GM18499 (cell line): ENCODE results near the gene PWWP2B.
"Not testable (repeated sequence)": the region's sequence is repeated elsewhere in the genome, so short reads cannot be mapped to it uniquely, and the experiment has no call there.

Experiments
- ATAC-seq: cut with Tn5 transposase; IDR thresholded peaks from one replicate; pipeline ENCODE4 v1.9.1; 2021; ENCODE audit warnings: moderate number of reproducible peaks; ENCODE audit not compliant: insufficient read depth, unreplicated experiment

Gene PWWP2B

DNA sequence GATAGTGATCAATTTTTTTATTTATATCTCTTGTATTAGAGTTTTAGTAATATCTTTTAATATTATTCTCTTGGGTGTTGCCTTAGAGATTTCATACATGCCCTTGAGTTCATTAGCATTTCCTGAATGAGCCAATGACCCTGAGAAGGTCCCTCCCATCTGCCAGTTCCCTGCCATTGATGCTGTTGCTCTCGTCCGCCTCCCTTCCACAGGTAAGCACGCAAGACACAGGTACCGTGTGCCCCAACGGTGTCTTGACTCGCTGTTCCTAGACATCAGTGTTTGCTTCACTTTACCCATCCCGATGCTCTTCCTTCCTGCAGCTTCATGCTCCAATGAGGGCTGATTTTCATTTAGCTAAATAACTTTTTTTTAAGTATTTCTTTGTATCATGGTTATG lies 19.7 kb upstream of the PWWP2B start:
- ATAC-seq = no peak

DNA sequence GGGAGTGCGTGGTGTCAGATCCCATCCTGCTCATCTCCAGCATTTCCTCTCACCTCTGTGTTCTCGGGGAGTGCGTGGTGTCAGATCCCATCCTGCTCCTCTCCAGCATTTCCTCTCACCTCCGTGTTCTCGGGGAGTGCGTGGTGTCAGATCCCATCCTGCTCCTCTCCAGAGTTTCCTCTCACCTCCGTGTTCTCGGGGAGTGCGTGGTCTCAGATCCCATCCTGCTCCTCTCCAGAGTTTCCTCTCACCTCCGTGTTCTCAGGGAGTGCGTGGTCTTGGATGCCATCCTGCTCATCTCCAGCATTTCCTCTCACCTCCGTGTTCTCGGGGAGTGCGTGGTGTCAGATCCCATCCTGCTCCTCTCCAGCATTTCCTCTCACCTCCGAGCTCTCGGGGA lies 18.0 kb upstream of the PWWP2B start:
- not testable (repeated sequence) for ATAC-seq

GRCh38 chr10:132380986-132381385 lies 16.0 kb upstream of the PWWP2B start:
- ATAC-seq = not testable (repeated sequence)

DNA sequence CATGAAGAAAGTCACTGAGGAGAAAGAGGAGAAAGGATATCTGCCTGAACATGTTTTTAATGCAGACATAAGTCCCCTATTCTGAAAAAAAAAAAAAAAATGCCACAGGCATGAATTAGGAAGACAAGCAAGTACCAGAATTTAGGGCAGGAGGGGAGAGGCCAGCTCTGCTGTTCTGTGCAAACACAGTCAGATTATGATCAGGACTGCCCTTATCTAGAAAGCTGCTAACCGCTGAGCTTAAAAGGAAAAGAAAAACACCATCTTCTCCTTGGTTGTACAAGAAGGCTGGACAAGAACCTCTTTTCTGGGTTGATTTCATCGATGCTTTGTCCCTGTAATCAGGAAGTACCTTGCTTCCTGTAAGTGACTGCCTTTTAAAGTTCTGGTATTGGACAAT lies 15.3 kb upstream of the PWWP2B start:
- ATAC-seq = no peak

DNA sequence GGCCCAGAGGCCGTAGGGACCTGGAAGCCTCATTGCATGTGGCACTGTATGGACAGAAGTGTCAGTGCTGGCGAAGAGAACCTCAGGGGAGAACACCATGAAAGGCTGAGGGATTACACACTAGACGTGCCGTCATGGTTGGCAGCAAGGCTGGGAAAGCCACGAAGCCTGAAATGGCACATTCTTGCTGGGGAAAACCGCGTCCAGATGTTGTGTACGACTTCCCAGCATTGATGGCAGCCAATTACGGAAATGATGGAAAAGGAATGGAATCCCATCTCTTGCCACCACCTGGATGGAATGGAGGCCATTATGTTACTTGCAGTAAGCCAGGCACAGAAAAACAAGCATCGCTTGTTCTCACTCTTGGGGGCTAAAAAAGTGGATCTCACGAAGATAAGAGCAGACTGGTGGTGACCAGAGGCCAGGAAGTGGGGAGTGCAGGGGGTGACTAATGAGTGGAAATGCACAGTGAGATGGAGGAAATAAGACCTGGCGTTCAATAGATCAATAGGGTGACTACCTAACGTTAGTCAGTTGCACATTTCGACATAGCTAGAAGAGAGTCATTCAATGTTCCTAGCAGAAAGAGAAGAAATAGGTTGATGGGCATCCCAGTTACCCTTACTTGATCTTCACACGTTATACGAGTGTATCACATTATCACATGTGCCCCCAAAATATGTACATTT lies 14.6 kb upstream of the PWWP2B start:
- ATAC-seq = no peak

DNA sequence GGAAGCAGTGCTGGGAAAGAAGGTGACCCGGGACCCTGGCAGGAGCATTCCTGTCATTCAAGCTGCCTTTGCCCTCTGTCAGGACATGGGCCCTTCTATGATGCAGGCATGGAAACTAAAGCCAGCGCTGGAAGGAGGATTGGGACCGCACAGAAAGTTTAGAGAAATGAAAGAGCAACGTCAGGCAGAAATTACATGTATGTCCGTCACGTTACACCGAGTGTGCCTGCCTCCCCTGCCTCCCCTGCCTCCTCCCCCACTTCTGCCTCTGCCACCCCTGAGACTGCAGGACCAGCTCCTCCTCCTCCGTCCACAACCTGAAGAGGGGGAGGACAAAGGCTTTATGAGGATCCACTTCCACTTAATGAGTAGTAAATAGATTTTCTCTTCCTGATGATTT lies 13.9 kb upstream of the PWWP2B start:
- ATAC-seq = no peak

- no peak for ATAC-seq
Observed at GRCh38 chr10:132383751-132384196, 13.2 kb upstream of the PWWP2B start.

DNA sequence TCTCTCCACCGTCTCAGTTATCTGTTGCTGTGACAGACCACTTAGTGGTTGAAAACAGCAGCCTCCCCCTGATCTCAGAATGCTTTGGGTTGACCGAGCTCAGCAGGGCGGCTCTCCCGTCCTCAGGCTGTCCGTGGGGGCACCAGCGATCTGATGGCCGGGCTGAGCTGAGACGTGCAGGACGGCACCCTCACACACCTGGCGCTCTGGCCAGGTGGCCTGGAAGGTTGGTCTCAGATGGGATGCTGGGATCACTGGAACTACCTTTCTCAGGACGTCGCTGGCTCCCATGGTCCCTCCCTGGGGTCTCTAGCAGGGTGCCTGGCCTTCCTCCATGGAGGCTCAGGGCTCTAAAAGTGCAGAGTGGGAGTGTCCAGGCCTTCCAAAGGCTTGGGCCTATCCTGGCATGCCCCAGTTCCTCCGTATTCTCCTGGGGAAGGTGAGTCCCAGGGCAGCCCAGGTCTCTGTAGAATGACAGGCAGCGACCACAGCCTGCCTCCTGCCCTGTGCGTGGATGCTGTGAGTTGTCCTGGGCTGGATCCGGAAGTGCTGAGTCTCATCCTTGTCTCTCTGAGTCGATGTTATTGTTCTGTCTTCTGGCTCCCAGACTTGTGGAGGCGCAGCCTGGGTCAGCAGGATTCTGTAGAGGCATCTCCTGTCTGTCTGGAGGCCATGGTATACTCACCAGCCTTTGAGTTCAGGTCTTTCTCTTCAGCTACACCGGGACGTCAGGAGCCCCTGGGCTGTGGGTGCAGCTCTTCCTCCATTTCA lies 12.2 kb upstream of the PWWP2B start:
- no peak for ATAC-seq

DNA sequence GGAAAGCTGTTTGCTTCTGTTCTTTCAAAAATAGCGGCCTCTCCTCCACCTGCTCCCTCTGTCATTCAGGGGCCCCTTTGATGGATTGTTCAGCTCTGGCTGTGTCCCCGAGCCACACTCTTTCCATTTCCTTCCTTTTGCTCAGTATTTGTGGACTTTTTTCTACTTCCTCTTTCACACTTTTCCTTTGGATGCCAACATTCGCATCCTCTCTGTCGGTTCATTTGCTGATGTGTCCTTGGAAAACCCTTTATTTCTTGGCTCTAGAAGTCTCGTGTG lies 11.7 kb upstream of the PWWP2B start:
- no peak for ATAC-seq

GRCh38 chr10:132385721-132386418 lies 11.1 kb upstream of the PWWP2B start:
- ATAC-seq = no peak

DNA sequence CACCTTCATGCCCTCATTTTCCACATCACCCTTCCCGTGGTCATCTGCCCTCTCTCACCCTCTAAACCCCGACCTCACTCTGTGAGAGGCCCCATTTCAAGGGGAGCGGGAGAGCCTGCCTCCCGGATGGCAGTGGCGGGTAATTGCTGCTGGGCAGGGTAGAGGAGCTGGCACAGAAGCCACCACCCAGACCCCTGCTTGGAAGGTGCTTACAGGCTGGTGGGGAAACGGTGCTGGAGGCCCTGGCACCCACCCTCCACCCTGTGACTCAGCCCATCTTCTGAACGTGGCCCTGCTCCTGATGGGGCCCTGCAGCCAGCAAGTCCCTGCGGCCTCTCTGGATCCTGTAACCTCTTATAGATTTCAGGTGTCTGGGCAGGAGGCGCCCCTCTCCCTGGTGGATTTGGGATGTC lies 10.6 kb upstream of the PWWP2B start:
- no peak for ATAC-seq

GRCh38 chr10:132386896-132387295 lies 10.1 kb upstream of the PWWP2B start:
- ATAC-seq = not testable (repeated sequence)

- no peak for ATAC-seq
Observed at GRCh38 chr10:132387764-132388210, 9.2 kb upstream of the PWWP2B start.

DNA sequence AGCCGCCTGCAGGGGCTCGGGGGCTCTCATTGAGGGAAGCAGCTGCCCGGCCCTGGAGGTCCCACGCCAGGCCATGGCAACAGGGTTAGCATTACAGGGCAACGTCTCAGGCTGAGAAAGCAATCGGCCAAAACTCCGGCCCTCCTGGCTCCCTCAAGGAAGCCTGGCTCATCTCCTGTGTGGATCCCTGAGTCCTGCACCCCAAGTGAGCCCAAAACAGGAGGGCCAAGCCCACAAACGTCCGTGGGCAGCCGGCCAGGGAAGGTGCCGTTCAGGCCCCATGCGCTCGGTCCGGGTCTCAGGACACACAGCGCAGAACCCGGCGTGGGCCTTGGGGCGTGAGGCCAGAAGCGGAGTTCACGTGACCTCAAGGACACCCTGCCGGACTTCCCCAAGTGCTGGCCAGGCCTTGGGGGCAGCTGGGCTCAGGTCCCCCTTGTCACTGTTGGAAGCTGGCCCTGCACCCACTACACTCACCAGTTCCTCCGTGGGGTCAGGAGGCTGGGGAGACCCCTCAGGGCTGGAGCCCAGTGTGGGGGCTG lies 8.0 kb upstream of the PWWP2B start:
- ATAC-seq = no peak

- ATAC-seq = no peak
Observed at GRCh38 chr10:132389433-132390169, 7.4 kb upstream of the PWWP2B start.

DNA sequence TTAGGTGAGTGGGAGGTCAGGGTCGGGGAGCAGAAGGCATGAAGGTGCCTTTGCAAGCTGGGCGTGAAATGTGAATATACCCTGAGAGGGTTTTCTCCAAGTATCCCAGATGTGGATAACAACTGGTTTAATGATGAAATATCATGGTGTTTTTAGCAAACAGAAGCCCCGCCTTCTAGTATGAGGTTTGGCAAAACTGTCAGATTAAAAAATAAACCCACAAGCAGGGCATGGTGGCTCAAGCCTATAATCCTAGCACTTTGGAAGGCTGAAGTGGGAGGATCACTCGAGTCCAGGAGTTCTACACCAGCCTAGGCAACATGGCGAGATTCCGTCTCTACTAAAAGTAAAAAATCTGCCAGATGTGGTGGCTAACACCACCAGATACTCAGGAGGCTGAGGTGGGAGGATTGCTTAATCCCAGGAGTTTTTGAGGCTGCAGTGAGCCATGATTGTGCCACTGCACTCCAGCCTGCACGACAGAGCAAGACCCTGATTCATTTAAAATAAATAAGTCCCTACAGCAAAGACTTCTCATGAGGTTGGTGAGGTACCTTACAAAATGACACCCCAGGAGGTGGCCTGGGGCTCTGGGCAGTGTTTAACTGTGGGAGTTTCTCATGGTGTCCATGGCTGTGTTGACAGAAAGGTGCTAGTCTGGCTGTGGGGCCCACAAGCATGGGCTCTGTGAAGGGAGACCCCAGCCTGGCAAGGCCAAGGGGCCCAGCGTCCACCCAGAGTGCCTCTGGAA lies 6.7 kb upstream of the PWWP2B start:
- no peak for ATAC-seq

GRCh38 chr10:132390921-132391675 lies 5.9 kb upstream of the PWWP2B start:
- ATAC-seq = no peak

GRCh38 chr10:132391676-132392020 lies 5.4 kb upstream of the PWWP2B start:
- ATAC-seq = no peak

GRCh38 chr10:132392184-132392800 lies 4.7 kb upstream of the PWWP2B start:
- ATAC-seq = no peak
